Stimulated activated CD8-positive, alpha-beta memory T cell treated with anti-CD3 and anti-CD28 coated beads, Interleukin-4, amount 100 ng/mL, for 48 hours (primary cell): ENCODE results near the gene ATP6V0A4.
"Not testable (repeated sequence)": the region's sequence is repeated elsewhere in the genome, so short reads cannot be mapped to it uniquely, and the experiment has no call there.

Source experiments
- DNase-seq: peaks from one replicate; pipeline ENCODE4 v3.0.0-alpha.2; 2020

Gene ATP6V0A4

GRCh38 chr7:138749960-138750359, 48.0 kb downstream of the ATP6V0A4 start:
- no peak for DNase-seq

- no peak for DNase-seq
Measured at GRCh38 chr7:138748666-138749065, 49.3 kb downstream of the ATP6V0A4 start.

- no peak for DNase-seq
Measured at GRCh38 chr7:138746073-138746472, 51.9 kb downstream of the ATP6V0A4 start.

GRCh38 chr7:138745189-138745588, 52.8 kb downstream of the ATP6V0A4 start:
- DNase-seq = no peak

- no peak for DNase-seq
Measured at GRCh38 chr7:138741453-138741735, 56.6 kb downstream of the ATP6V0A4 start.

GRCh38 chr7:138739859-138740258, 58.1 kb downstream of the ATP6V0A4 start:
- DNase-seq = no peak

- DNase-seq = peak; percentile 87
Measured at GRCh38 chr7:138738551-138739335, 59.3 kb downstream of the ATP6V0A4 start.

GRCh38 chr7:138738114-138738513, 59.9 kb downstream of the ATP6V0A4 start:
- no peak for DNase-seq

GRCh38 chr7:138735399-138735798, 62.6 kb downstream of the ATP6V0A4 start:
- DNase-seq = no peak

- DNase-seq = not testable (repeated sequence)
Measured at GRCh38 chr7:138731733-138732132, 66.3 kb downstream of the ATP6V0A4 start.

GRCh38 chr7:138729444-138729843, 68.6 kb downstream of the ATP6V0A4 start:
- no peak for DNase-seq

GRCh38 chr7:138727336-138728099, 70.5 kb downstream of the ATP6V0A4 start:
- DNase-seq = no peak

- DNase-seq = no peak
Measured at GRCh38 chr7:138726288-138726687, 71.7 kb downstream of the ATP6V0A4 start.

GRCh38 chr7:138720286-138720685, 77.7 kb downstream of the ATP6V0A4 start:
- no peak for DNase-seq

- no peak for DNase-seq
Measured at GRCh38 chr7:138716889-138717288, 81.1 kb downstream of the ATP6V0A4 start.

- no peak for DNase-seq
Measured at GRCh38 chr7:138713191-138713590, 84.8 kb downstream of the ATP6V0A4 start.

GRCh38 chr7:138712652-138713051, 85.3 kb downstream of the ATP6V0A4 start:
- no peak for DNase-seq

GRCh38 chr7:138710536-138711385, 87.2 kb downstream of the ATP6V0A4 start:
- DNase-seq = no peak

- no peak for DNase-seq
Measured at GRCh38 chr7:138705167-138705566, 92.8 kb downstream of the ATP6V0A4 start.

GRCh38 chr7:138701537-138701923, 96.5 kb downstream of the ATP6V0A4 start:
- no peak for DNase-seq

GRCh38 chr7:138700857-138701536, 97.0 kb downstream of the ATP6V0A4 start, which contains the start of gene SVOPL:
Gene SVOPL, minus strand, starts transcription at chr7:138701362. Its CDS starts 22,317 bp downstream, at chr7:138679045.
- DNase-seq = no peak

GRCh38 chr7:138699661-138700060, 98.3 kb downstream of the ATP6V0A4 start:
- DNase-seq = no peak

GRCh38 chr7:138698281-138698680, 99.7 kb downstream of the ATP6V0A4 start:
- DNase-seq = no peak
